ENCODE data around the gene DUSP19.

DUSP19 gene

GRCh38 chr2:183069174-183069573, 9.4 kb upstream of the DUSP19 start:
- DNase-seq: no peak

- no peak for DNase-seq
These were observed 7.4 kb upstream of the DUSP19 start for GRCh38 chr2:183070942-183071844.

- no peak for DNase-seq
These were observed 6.4 kb upstream of the DUSP19 start for GRCh38 chr2:183072177-183072576.

GRCh38 chr2:183078163-183078463, 434 bp upstream of the DUSP19 start:
- DNase-seq: no peak

GRCh38 chr2:183079139-183079775, 710 bp downstream of the DUSP19 start:
- DNase-seq: no peak

GRCh38 chr2:183081911-183082310, 3.4 kb downstream of the DUSP19 start:
- DNase-seq: no peak

GRCh38 chr2:183088061-183088460, 9.5 kb downstream of the DUSP19 start:
- no peak for DNase-seq

GRCh38 chr2:183089192-183089851, 10.8 kb downstream of the DUSP19 start:
- no peak for DNase-seq

GRCh38 chr2:183091318-183091953, 12.9 kb downstream of the DUSP19 start:
- DNase-seq: no peak

- no peak for DNase-seq
These were observed 13.4 kb downstream of the DUSP19 start for GRCh38 chr2:183091954-183092345.

- DNase-seq: no peak
These were observed 15.5 kb downstream of the DUSP19 start for GRCh38 chr2:183093857-183094657.

GRCh38 chr2:183105402-183106134, 27.0 kb downstream of the DUSP19 start:
- DNase-seq: no peak

- DNase-seq: no peak
These were observed 34.0 kb downstream of the DUSP19 start for GRCh38 chr2:183112577-183112976.

- no peak for DNase-seq
These were observed 35.1 kb downstream of the DUSP19 start for GRCh38 chr2:183113630-183114029.

- DNase-seq: no peak
These were observed 38.7 kb downstream of the DUSP19 start for GRCh38 chr2:183117226-183117625.

- DNase-seq: no peak
These were observed 44.8 kb downstream of the DUSP19 start for GRCh38 chr2:183123117-183123958.

GRCh38 chr2:183123959-183124221, 45.3 kb downstream of the DUSP19 start:
- DNase-seq: peak; percentile 34

GRCh38 chr2:183124222-183124956, 45.8 kb downstream of the DUSP19 start, which contains the start of gene NUP35:
Gene NUP35 (plus strand): TSS chr2:183124443. CDS start chr2:183124458, 15 bp downstream.
- peak; percentile 93 for DNase-seq

GRCh38 chr2:183124957-183125255, 46.4 kb downstream of the DUSP19 start:
- DNase-seq: no peak

GRCh38 chr2:183125659-183126341, 47.3 kb downstream of the DUSP19 start:
- DNase-seq: no peak

All from NCI-H2107 (cell line).